CD4-positive, alpha-beta memory T cell (primary cell): Measurements from ENCODE around the gene ENOPH1. TPM values are rescaled to one million over a fixed set of nuclear protein-coding genes. Genes with fewer than 3 reads are reported as not detected.
"Not testable (repeated sequence)": the region's sequence is repeated elsewhere in the genome, so short reads cannot be mapped to it uniquely, and the experiment has no call there.

ENCODE experiments used
- CTCF ChIA-PET: fragments of 350-600 bp; sonication (Branson Sonifier 250); formaldehyde crosslinking; loops from one replicate; lab custom pipeline; 2021; ENCODE audit warnings: inconsistent platforms; ENCODE audit not compliant: partially characterized antibody; lab: Charles Lee
- POLR2A ChIA-PET: fragments of 350-600 bp; sonication (Branson Sonifier 250); formaldehyde crosslinking; loops from one replicate; lab custom pipeline; 2021; ENCODE audit not compliant: partially characterized antibody; lab: Charles Lee
- DNase-seq, 5 donors: peaks; one replicate each; pipeline versions ENCODE4 v3.0.0 to v3.0.0-alpha.2; 2020 to 2022; ENCODE audit warnings: mixed read lengths in 1 of 5
- H3K27ac ChIP-seq: one replicate; pipeline ENCODE4 v1.7.0; 2013; ENCODE audit warnings: low read depth, low read length
- H3K27me3 ChIP-seq: 2 replicates; pipeline ENCODE4 v1.7.0; 2013; ENCODE audit warnings: mild to moderate bottlenecking, low read length, moderate library complexity; ENCODE audit not compliant: insufficient read depth
- H3K36me3 ChIP-seq: 2 replicates; pipeline ENCODE4 v1.7.0; 2013; ENCODE audit warnings: mild to moderate bottlenecking, low read length, moderate library complexity; ENCODE audit not compliant: insufficient read depth
- H3K4me1 ChIP-seq: 2 replicates; pipeline ENCODE4 v1.7.0; 2013; ENCODE audit warnings: mild to moderate bottlenecking, low read length, moderate library complexity; ENCODE audit not compliant: insufficient read depth
- H3K4me3 ChIP-seq, 2 donors: one replicate each; pipeline ENCODE4 v1.7.0; 2013; ENCODE audit warnings: low read length in 2 of 2, mild to moderate bottlenecking in 1 of 2
- H3K9me3 ChIP-seq, 2 donors: one replicate each; pipeline ENCODE4 v1.7.0; 2013; ENCODE audit warnings: low read length in 2 of 2, control low read depth in 1 of 2; ENCODE audit not compliant: control insufficient read depth in 1 of 2
- H3K27ac Mint-ChIP-seq, 7 donors: one replicate each; pipeline ENCODE4 v1.8.0; 2020 to 2021; ENCODE audit warnings: mixed read lengths in 7 of 7, mild to moderate bottlenecking in 6 of 7, inconsistent platforms in 3 of 7, moderate library complexity in 3 of 7
- H3K27me3 Mint-ChIP-seq, 2 donors: one replicate each; pipeline ENCODE4 v1.8.0; 2020 to 2021; ENCODE audit warnings: mixed read lengths in 2 of 2
- H3K36me3 Mint-ChIP-seq, 2 donors: one replicate each; pipeline ENCODE4 v1.8.0; 2020 to 2021; ENCODE audit warnings: mixed read lengths in 2 of 2, inconsistent platforms in 1 of 2, mild to moderate bottlenecking in 1 of 2
- H3K4me1 Mint-ChIP-seq, 4 donors: one replicate each; pipeline ENCODE4 v1.8.0; 2020 to 2021; ENCODE audit warnings: mixed read lengths in 4 of 4, mild to moderate bottlenecking in 1 of 4
- H3K4me3 Mint-ChIP-seq, 8 donors: one replicate each; pipeline ENCODE4 v1.8.0; 2020 to 2021; ENCODE audit warnings: mixed read lengths in 8 of 8, mild to moderate bottlenecking in 7 of 8, moderate library complexity in 6 of 8, inconsistent platforms in 3 of 8
- H3K9me3 Mint-ChIP-seq, 8 donors: one replicate each; pipeline ENCODE4 v1.8.0; 2020 to 2021; ENCODE audit warnings: mixed read lengths in 8 of 8, mild to moderate bottlenecking in 5 of 8, inconsistent platforms in 3 of 8, moderate library complexity in 1 of 8
- intact Hi-C: fragments of 100-400 bp; cut with micrococcal nuclease; formaldehyde crosslinking; loops from one replicate; pipeline ENCODE4 v1.15.1; 2023
- polyA plus RNA-seq, 2 donors: library from polyadenylated mRNA; unstranded; fragments of 300-500 nt; fragmentation: Illumina TruSeq; gene quantifications; one replicate each; pipeline ENCODE4 v1.2.3, GENCODE V29; 2021
- total RNA-seq, 2 experiments: library from RNA; stranded (reverse); gene quantifications; one replicate each; pipeline ENCODE4 v1.2.3, GENCODE V29; 2021

Gene ENOPH1
- total RNA-seq (10 to 100 TPM; 26.1 TPM), polyA plus RNA-seq (10 to 100 TPM; 40.2 to 56.7 TPM)

- Histone ChIP-seq H3K27me3 (no peaks in the 10 kb centered on the region), H3K9me3 (no peaks in the 10 kb centered on the region), H3K36me3 (peaks cover 17% of the 10 kb centered on the region), H3K4me1 (peaks cover 68% of the 10 kb centered on the region), H3K4me3 (peak within 1 kb of the TSS; percentile 66 to 72), H3K27ac (peak within 1 kb of the TSS; percentile 99)
- peak within 1 kb of the TSS; percentile 97 to 100 (median 100) for H3K27ac Mint-ChIP-seq
- peak within 1 kb of the TSS; percentile 98 to 100 (median 100) for H3K4me3 Mint-ChIP-seq
- ChIA-PET CTCF (interaction anchor here (0.7 to 3.9 kb wide), 11 partner anchors 10 to 581 kb away, joined by 3 to 27 read pairs (median 11); partner anchors contain the start of gene HNRNPD), POLR2A (interaction anchor here (0.8 to 4.3 kb wide), 22 partner anchors 10 to 1033 kb away, joined by 3 to 122 read pairs (median 10); partner anchors contain the start of genes COPS4, HELQ, HNRNPD and LIN54)
- DNase-seq = peak; percentile 94 to 98 (median 95)
- H3K36me3 Mint-ChIP-seq = peaks cover 38 to 63% of the 10 kb centered on the region in 2 donors
- H3K27me3 Mint-ChIP-seq = no peaks in the 10 kb centered on the region
- peaks cover 42 to 74% (median 58%) of the 10 kb centered on the region in 4 donors for H3K4me1 Mint-ChIP-seq
- intact Hi-C loops = loop anchor here (1.0 to 5.0 kb wide), 5 partner anchors 32 to 1025 kb away; partner anchors contain the start of genes HELQ and SEC31A
- H3K9me3 Mint-ChIP-seq = peaks cover 0 to 8% (median 0%) of the 10 kb centered on the region in 8 donors
These were observed at the start of gene ENOPH1, which contains the start of gene HNRNPDL for GRCh38 chr4:82430193-82430963. Gene ENOPH1, plus strand, starts transcription at chr4:82430590. Its CDS starts 240 bp downstream, at chr4:82430830. Gene HNRNPDL, minus strand, starts transcription at chr4:82430462. Its CDS starts 772 bp downstream, at chr4:82429690.

- H3K27me3 Mint-ChIP-seq = peaks cover 3 to 5% of the 10 kb centered on the region in 2 donors
- Histone ChIP-seq H3K27ac (no peak overlapping the region), H3K4me1 (peaks cover 9% of the 10 kb centered on the region), H3K4me3 (no peak overlapping the region), H3K36me3 (no peaks in the 10 kb centered on the region), H3K27me3 (no peaks in the 10 kb centered on the region), H3K9me3 (no peaks in the 10 kb centered on the region)
- POLR2A ChIA-PET = interaction anchor here (1.4 to 1.7 kb wide), 2 partner anchors 8 to 48 kb away, joined by 7 to 9 read pairs; partner anchors contain the start of gene HNRNPDL
- H3K9me3 Mint-ChIP-seq = peaks cover 0 to 3% (median 0%) of the 10 kb centered on the region in 8 donors
- CTCF ChIA-PET = interaction anchor here (1.3 to 1.4 kb wide), 2 partner anchors 20 to 112 kb away, joined by 3 to 4 read pairs; no protein-coding TSS in a partner anchor
- H3K4me3 Mint-ChIP-seq = no peak overlapping the region
- DNase-seq = no peak
- peaks cover 2% of the 10 kb centered on the region in 2 donors for H3K36me3 Mint-ChIP-seq
- peak overlapping the region in 1 of 7 donors; percentile 31 for H3K27ac Mint-ChIP-seq
- intact Hi-C loops = no loop called here
- H3K4me1 Mint-ChIP-seq = peaks cover 9 to 19% (median 14%) of the 10 kb centered on the region in 4 donors
These were observed 49.6 kb upstream of the ENOPH1 start for GRCh38 chr4:82380831-82381230.

DNA sequence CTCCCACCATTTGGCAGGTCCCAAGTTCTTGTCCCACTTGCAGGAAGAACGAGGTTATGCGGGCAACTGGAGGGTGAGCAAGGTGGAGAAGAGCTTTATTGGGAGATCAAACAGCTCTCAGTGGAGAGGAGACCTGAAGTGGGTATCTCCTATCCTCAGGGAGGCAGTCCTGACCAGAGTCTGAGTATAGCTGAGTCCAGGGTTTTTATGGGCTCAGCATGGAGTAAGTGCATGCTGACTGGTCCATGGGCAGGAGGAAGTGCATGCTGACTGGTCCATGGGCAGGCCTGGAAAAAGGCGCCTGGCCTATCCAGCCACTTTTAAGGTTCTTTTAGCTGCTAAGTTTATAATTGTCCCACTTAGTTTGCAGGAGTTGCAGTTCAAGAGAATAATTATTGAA, 49.2 kb upstream of the ENOPH1 start:
- Mint-ChIP-seq H3K27me3 (peaks cover 5 to 6% of the 10 kb centered on the region in 2 donors), H3K27ac (no peak overlapping the region), H3K4me3 (no peak overlapping the region), H3K9me3 (peaks cover 0 to 4% (median 0%) of the 10 kb centered on the region in 8 donors), H3K4me1 (peaks cover 5 to 15% (median 11%) of the 10 kb centered on the region in 4 donors), H3K36me3 (peaks cover 2% of the 10 kb centered on the region in 2 donors)
- ChIA-PET CTCF (interaction anchor here (1.3 to 1.4 kb wide), 2 partner anchors 21 to 113 kb away, joined by 3 to 4 read pairs; no protein-coding TSS in a partner anchor), POLR2A (interaction anchor here (1.4 to 1.7 kb wide), 2 partner anchors 9 to 48 kb away, joined by 7 to 9 read pairs; partner anchors contain the start of gene HNRNPDL)
- H3K27ac ChIP-seq = no peak overlapping the region
- no peak for DNase-seq
- H3K9me3 ChIP-seq = no peaks in the 10 kb centered on the region
- no peak overlapping the region for H3K4me3 ChIP-seq
- H3K27me3 ChIP-seq = no peaks in the 10 kb centered on the region
- peaks cover 5% of the 10 kb centered on the region for H3K4me1 ChIP-seq
- no peaks in the 10 kb centered on the region for H3K36me3 ChIP-seq
- intact Hi-C loops = no loop called here

- ChIA-PET POLR2A (interaction anchor here (1.4 to 1.7 kb wide), 2 partner anchors 9 to 47 kb away, joined by 7 to 9 read pairs; partner anchors contain the start of gene HNRNPDL), CTCF (interaction anchor here (1.3 kb wide), 1 partner anchor 113 kb away, joined by 4 read pairs; no protein-coding TSS in a partner anchor)
- H3K27ac ChIP-seq = no peak overlapping the region
- Mint-ChIP-seq H3K9me3 (peaks cover 0 to 4% (median 0%) of the 10 kb centered on the region in 8 donors), H3K36me3 (peaks cover 0 to 2% of the 10 kb centered on the region in 2 donors), H3K4me3 (no peak overlapping the region), H3K4me1 (peaks cover 3 to 10% (median 7%) of the 10 kb centered on the region in 4 donors), H3K27me3 (peaks cover 5 to 8% of the 10 kb centered on the region in 2 donors), H3K27ac (no peak overlapping the region)
- H3K4me1 ChIP-seq = no peaks in the 10 kb centered on the region
- H3K36me3 ChIP-seq = no peaks in the 10 kb centered on the region
- H3K27me3 ChIP-seq = no peaks in the 10 kb centered on the region
- intact Hi-C loops = no loop called here
- H3K4me3 ChIP-seq = no peak overlapping the region
- no peaks in the 10 kb centered on the region for H3K9me3 ChIP-seq
- no peak for DNase-seq
These were observed 48.6 kb upstream of the ENOPH1 start for GRCh38 chr4:82381661-82382296.

- no peak overlapping the region for H3K4me3 Mint-ChIP-seq
- POLR2A ChIA-PET = interaction anchor here (1.0 kb wide), 1 partner anchor 9 kb away, joined by 4 read pairs; the partner anchor contains the start of gene HNRNPD
These were observed 47.6 kb upstream of the ENOPH1 start for GRCh38 chr4:82382751-82383150.

GRCh38 chr4:82386312-82386711, 44.1 kb upstream of the ENOPH1 start:
- H3K4me1 Mint-ChIP-seq, DNase-seq, H3K27me3 ChIP-seq, H3K9me3 ChIP-seq, H3K36me3 ChIP-seq, H3K4me3 ChIP-seq, H3K27ac Mint-ChIP-seq, H3K9me3 Mint-ChIP-seq, CTCF ChIA-PET, H3K36me3 Mint-ChIP-seq, H3K27ac ChIP-seq, H3K4me1 ChIP-seq, POLR2A ChIA-PET, intact Hi-C loops, H3K27me3 Mint-ChIP-seq, H3K4me3 Mint-ChIP-seq: not testable (repeated sequence)

More at GRCh38 chr4:82382751-82383150, 47.6 kb upstream of the ENOPH1 start:
- intact Hi-C loops = no loop called here
- Histone ChIP-seq H3K27ac (no peak overlapping the region), H3K27me3 (no peaks in the 10 kb centered on the region), H3K36me3 (no peaks in the 10 kb centered on the region), H3K4me1 (no peaks in the 10 kb centered on the region), H3K4me3 (no peak overlapping the region), H3K9me3 (no peaks in the 10 kb centered on the region)
- Mint-ChIP-seq H3K4me1 (peaks cover 2 to 6% (median 4%) of the 10 kb centered on the region in 4 donors), H3K27me3 (peaks cover 5 to 8% of the 10 kb centered on the region in 2 donors), H3K36me3 (peaks cover 0 to 1% of the 10 kb centered on the region in 2 donors), H3K9me3 (peaks cover 0 to 4% (median 0%) of the 10 kb centered on the region in 8 donors), H3K27ac (no peak overlapping the region)
- DNase-seq = no peak
- CTCF ChIA-PET = interaction anchor here (0.9 kb wide), 1 partner anchor 46 kb away, joined by 3 read pairs; no protein-coding TSS in a partner anchor
